Activated naive CD4-positive, alpha-beta T cell treated with anti-CD3 and anti-CD28 coated beads, Interleukin-2, amount 50 U/mL, for 16 hours (primary cell): ENCODE results near the gene MCAT.
A peak's percentile ranks its signal among the peaks of the same experiment; 100 is the strongest.
"Not testable (repeated sequence)": the region's sequence is repeated elsewhere in the genome, so short reads cannot be mapped to it uniquely, and the experiment has no call there.

Source experiments
- DNase-seq: peaks from one replicate; pipeline ENCODE4 v3.0.0-alpha.2; 2020

Gene MCAT

GRCh38 chr22:43118024-43118849, 25.0 kb downstream of the MCAT start:
- no peak for DNase-seq

- no peak for DNase-seq
Measured at GRCh38 chr22:43116932-43117331, 26.3 kb downstream of the MCAT start.

GRCh38 chr22:43114958-43115357, 28.2 kb downstream of the MCAT start:
- no peak for DNase-seq

- DNase-seq = no peak
Measured at GRCh38 chr22:43113526-43114251, 29.5 kb downstream of the MCAT start.

GRCh38 chr22:43110927-43111623, 32.1 kb downstream of the MCAT start:
- peak; percentile 64 for DNase-seq

GRCh38 chr22:43110444-43110926, 32.7 kb downstream of the MCAT start, which contains the start of gene BIK:
TSS of gene BIK (plus strand) at chr22:43110750. CDS start at chr22:43124023, 13,273 bp downstream.
- DNase-seq = peak; percentile 40

- DNase-seq = no peak
Measured at GRCh38 chr22:43109921-43110443, 33.2 kb downstream of the MCAT start.

GRCh38 chr22:43109511-43109910, 33.7 kb downstream of the MCAT start:
- DNase-seq = no peak

- DNase-seq = no peak
Measured at GRCh38 chr22:43106302-43106701, 36.9 kb downstream of the MCAT start.

- DNase-seq = not testable (repeated sequence)
Measured at GRCh38 chr22:43104950-43105349, 38.2 kb downstream of the MCAT start.

- DNase-seq = not testable (repeated sequence)
Measured at GRCh38 chr22:43104056-43104625, 39.1 kb downstream of the MCAT start.

- no peak for DNase-seq
Measured at GRCh38 chr22:43101306-43101705, 41.9 kb downstream of the MCAT start.

GRCh38 chr22:43100225-43100624, 43.0 kb downstream of the MCAT start:
- no peak for DNase-seq

- DNase-seq = no peak
Measured at GRCh38 chr22:43099095-43099494, 44.1 kb downstream of the MCAT start.

- no peak for DNase-seq
Measured at GRCh38 chr22:43098356-43098755, 44.8 kb downstream of the MCAT start.

GRCh38 chr22:43096420-43096819, 46.8 kb downstream of the MCAT start:
- DNase-seq = no peak

- DNase-seq = no peak
Measured at GRCh38 chr22:43094551-43094950, 48.6 kb downstream of the MCAT start.

- DNase-seq = no peak
Measured at GRCh38 chr22:43094085-43094484, 49.1 kb downstream of the MCAT start.

- no peak for DNase-seq
Measured at GRCh38 chr22:43092085-43092484, 51.1 kb downstream of the MCAT start.

- DNase-seq = peak; percentile 48
Measured at GRCh38 chr22:43090130-43090789, 52.9 kb downstream of the MCAT start.

GRCh38 chr22:43088984-43089717, 54.0 kb downstream of the MCAT start, which contains the start of gene TTLL1:
TSS of gene TTLL1 (minus strand) at chr22:43089391. CDS start at chr22:43075586, 13,805 bp downstream.
- peak; percentile 91 for DNase-seq
